Trophoblast cell (in vitro differentiated cells and primary cell): ENCODE measurements around the gene RPS18.

Experiments used
- DNase-seq, 2 donors: peaks; one replicate each; pipeline ENCODE4 v3.0.0-alpha.2; 2016
- H2AFZ ChIP-seq: 2 replicates; pipeline ENCODE4 v1.6.1; 2013; ENCODE audit warnings: low read length, moderate library complexity, mild to moderate bottlenecking; ENCODE audit not compliant: insufficient read depth, poor library complexity
- H2AK5ac ChIP-seq: 2 replicates; pipeline ENCODE4 v1.6.1; 2013; ENCODE audit warnings: mild to moderate bottlenecking, low read length
- H2BK120ac ChIP-seq: 2 replicates; pipeline ENCODE4 v1.6.1; 2013; ENCODE audit warnings: low read length, mild to moderate bottlenecking, moderate library complexity; ENCODE audit not compliant: insufficient read depth, poor library complexity
- H2BK12ac ChIP-seq: 2 replicates; pipeline ENCODE4 v1.6.1; 2013; ENCODE audit warnings: mild to moderate bottlenecking, low read length, moderate library complexity
- H2BK5ac ChIP-seq: 2 replicates; pipeline ENCODE4 v1.6.1; 2013; ENCODE audit warnings: low read length, low read depth, moderate library complexity, mild to moderate bottlenecking; ENCODE audit not compliant: poor library complexity
- H3K14ac ChIP-seq: 2 replicates; pipeline ENCODE4 v1.6.1; 2013; ENCODE audit warnings: mild to moderate bottlenecking, low read length
- H3K18ac ChIP-seq: 2 replicates; pipeline ENCODE4 v1.6.1; 2013; ENCODE audit warnings: mild to moderate bottlenecking, low read length
- H3K23ac ChIP-seq: 2 replicates; pipeline ENCODE4 v1.6.1; 2013; ENCODE audit warnings: low read length
- H3K27ac ChIP-seq: 2 replicates; pipeline ENCODE4 v1.5.1; 2013; ENCODE audit warnings: low read depth, mild to moderate bottlenecking, inconsistent platforms, low read length, moderate library complexity
- H3K27me3 ChIP-seq: 2 replicates; pipeline ENCODE4 v1.6.1; 2013; ENCODE audit warnings: inconsistent platforms, mild to moderate bottlenecking, low read length, moderate library complexity; ENCODE audit not compliant: insufficient read depth
- H3K36me3 ChIP-seq, 2 experiments: 1 replicate in 1 of 2; 2 replicates in 1 of 2; pipeline ENCODE4 v1.6.1; 2013; ENCODE audit warnings: low read length in 2 of 2, mild to moderate bottlenecking in 2 of 2, moderate library complexity in 1 of 2; ENCODE audit not compliant: insufficient read depth in 2 of 2, control insufficient read depth in 1 of 2
- H3K4ac ChIP-seq: 2 replicates; pipeline ENCODE4 v1.6.1; 2013; ENCODE audit warnings: low read depth, mild to moderate bottlenecking, low read length, moderate library complexity
- H3K4me1 ChIP-seq, 2 experiments: 1 replicate in 1 of 2; 2 replicates in 1 of 2; pipeline ENCODE4 v1.6.1; 2013; ENCODE audit warnings: low read length in 2 of 2, mild to moderate bottlenecking in 2 of 2, moderate library complexity in 1 of 2; ENCODE audit not compliant: insufficient read depth in 2 of 2, control insufficient read depth in 1 of 2
- H3K4me2 ChIP-seq: 2 replicates; pipeline ENCODE4 v1.6.1; 2013; ENCODE audit warnings: inconsistent platforms, mild to moderate bottlenecking, low read length, moderate library complexity
- H3K4me3 ChIP-seq: 2 replicates; pipeline ENCODE4 v1.5.1; 2013; ENCODE audit warnings: mild to moderate bottlenecking, low read depth, low read length, inconsistent platforms
- H3K79me1 ChIP-seq: one replicate; pipeline ENCODE4 v1.6.1; 2013; ENCODE audit warnings: low read length
- H3K79me2 ChIP-seq: 2 replicates; pipeline ENCODE4 v1.6.1; 2013; ENCODE audit warnings: low read length, mild to moderate bottlenecking; ENCODE audit not compliant: control insufficient read depth, insufficient read depth, poor library complexity
- H3K9ac ChIP-seq: 2 replicates; pipeline ENCODE4 v1.6.1; 2013; ENCODE audit warnings: mild to moderate bottlenecking, low read length
- H3K9me3 ChIP-seq: 2 replicates; pipeline ENCODE4 v1.6.1; 2013; ENCODE audit warnings: low read depth, mild to moderate bottlenecking, control low read depth, inconsistent platforms, low read length; ENCODE audit not compliant: insufficient read depth
- H4K12ac ChIP-seq: 2 replicates; pipeline ENCODE4 v1.6.1; 2013; ENCODE audit warnings: low read depth, mild to moderate bottlenecking, low read length, moderate library complexity
- H4K8ac ChIP-seq: 2 replicates; pipeline ENCODE4 v1.6.1; 2013; ENCODE audit warnings: low read depth, mild to moderate bottlenecking, low read length, moderate library complexity
- H4K91ac ChIP-seq: one replicate; pipeline ENCODE4 v1.6.1; 2013; ENCODE audit warnings: low read depth, mild to moderate bottlenecking, low read length, moderate library complexity
- WGBS: extraction: QIAGEN DNeasy Blood & Tissue Kit; methylation state at CpG from one replicate; pipeline ENCODE4 v1.1.7; 2013; ENCODE audit warnings: missing lambda C conversion rate; ENCODE audit not compliant: insufficient read length, insufficient coverage; ENCODE audit errors: extremely low coverage; 5-methylcytosine and 5-hydroxymethylcytosine counted together

RPS18 gene

DNA sequence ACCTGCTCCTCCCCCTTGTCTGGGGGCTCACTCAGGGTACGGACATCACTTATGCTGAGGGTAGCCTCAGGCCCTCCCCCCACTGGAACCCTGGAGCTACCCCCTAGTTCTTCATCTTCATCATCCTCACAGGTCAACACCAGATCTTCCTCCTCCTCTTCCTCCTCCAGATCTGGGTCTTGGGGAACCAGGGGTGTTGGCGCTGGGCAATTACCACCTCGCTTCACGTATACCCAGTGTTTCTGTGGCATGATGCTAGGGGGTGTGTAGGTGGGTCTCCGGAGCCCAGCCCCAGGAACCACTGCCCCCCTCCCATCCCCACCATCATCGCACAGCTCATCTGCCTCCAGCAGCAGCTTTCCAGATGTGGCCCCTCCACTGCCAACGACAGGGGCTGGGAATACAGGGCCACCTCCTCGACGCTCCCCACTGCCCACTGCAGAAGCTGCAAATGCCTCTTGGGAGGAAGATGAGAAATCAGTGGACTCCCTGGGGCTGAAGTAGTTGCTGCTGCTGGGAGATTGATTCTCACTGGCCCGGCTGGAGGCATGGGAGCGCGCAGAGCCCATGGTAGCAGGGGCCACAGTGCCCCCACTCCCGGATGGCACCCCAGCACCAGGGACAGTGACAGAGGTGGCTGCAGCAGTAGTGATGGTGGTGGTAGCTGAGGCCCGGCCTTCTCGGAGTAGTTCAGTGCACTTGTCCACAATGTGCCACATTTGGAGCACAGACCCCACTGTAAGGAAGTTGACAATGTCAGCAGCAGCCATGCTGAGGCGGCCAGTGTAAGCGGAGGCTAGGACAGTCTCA is 44.1 kb downstream of the RPS18 start:
- H2BK12ac ChIP-seq: no peak overlapping the region
- no peak overlapping the region for H2AK5ac ChIP-seq
- H3K9me3 ChIP-seq: no peaks in the 10 kb centered on the region
- no peak overlapping the region for H3K4me3 ChIP-seq
- H3K4me1 ChIP-seq: peaks cover 18 to 29% of the 10 kb centered on the region in 2 experiments
- H3K36me3 ChIP-seq: peaks cover 32 to 34% of the 10 kb centered on the region in 2 experiments
- H3K27me3 ChIP-seq: no peaks in the 10 kb centered on the region
- no peak overlapping the region for H3K23ac ChIP-seq
- H2AFZ ChIP-seq: no peak overlapping the region
- H2BK5ac ChIP-seq: no peak overlapping the region
- H2BK120ac ChIP-seq: no peak overlapping the region
- no peak overlapping the region for H3K4ac ChIP-seq
- H3K79me2 ChIP-seq: peaks cover 12% of the 10 kb centered on the region
- H3K27ac ChIP-seq: no peak overlapping the region
- no peak overlapping the region for H3K18ac ChIP-seq
- peaks cover 18% of the 10 kb centered on the region for H3K79me1 ChIP-seq
- no peak overlapping the region for H3K9ac ChIP-seq
- no peak overlapping the region for H3K4me2 ChIP-seq
- no peak overlapping the region for H4K91ac ChIP-seq
- no peak overlapping the region for H4K12ac ChIP-seq
- DNase-seq: no peak
- H3K14ac ChIP-seq: no peak overlapping the region
- no CpG with 5 or more reads among the region's 17 CpGs for WGBS
- no peak overlapping the region for H4K8ac ChIP-seq

DNA sequence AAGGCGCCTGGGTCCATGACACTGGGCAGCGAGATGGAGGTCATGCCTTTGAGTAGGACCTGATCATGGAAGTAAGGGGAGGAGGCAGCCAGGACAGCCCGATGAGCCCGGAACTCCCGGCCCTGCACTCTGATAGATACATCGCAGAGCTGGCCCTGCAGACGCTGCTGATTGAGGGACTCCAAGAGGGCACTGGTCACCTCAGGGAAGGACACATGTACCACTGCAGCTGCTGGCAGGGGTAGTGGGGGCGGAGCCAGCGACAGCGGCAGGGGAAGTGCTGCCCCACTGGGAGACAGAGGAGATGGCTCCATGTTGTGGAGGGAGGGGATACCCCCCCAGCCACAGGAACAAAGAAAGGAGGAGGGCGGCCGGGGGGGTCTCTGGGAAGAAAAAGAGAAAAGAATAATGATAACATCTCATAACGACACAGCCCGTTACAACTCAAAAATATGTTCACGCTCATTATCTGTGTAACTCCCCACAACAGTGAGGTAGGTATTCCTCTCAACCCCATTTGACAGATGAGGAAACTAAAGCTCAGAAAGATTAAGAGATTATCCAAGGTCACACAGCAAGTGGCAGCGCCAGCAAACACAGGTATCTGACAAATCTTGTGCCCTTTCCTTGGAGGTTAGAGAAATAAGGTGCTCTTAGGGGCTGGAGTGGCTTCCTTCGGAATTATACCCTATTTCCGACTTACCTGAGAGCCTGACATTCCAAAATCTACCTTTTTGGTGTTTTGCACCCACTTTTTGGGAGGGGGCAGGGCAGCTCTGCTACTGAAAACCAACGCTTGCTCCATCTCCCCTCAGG is 44.9 kb downstream of the RPS18 start:
- H4K12ac ChIP-seq: no peak overlapping the region
- H3K23ac ChIP-seq: no peak overlapping the region
- no peaks in the 10 kb centered on the region for H3K9me3 ChIP-seq
- H3K79me1 ChIP-seq: peaks cover 18% of the 10 kb centered on the region
- no peak overlapping the region for H4K91ac ChIP-seq
- no peak overlapping the region for H3K4ac ChIP-seq
- no peak overlapping the region for H2BK5ac ChIP-seq
- H3K4me1 ChIP-seq: peaks cover 24 to 34% of the 10 kb centered on the region in 2 experiments
- DNase-seq: no peak
- H2BK12ac ChIP-seq: no peak overlapping the region
- peaks cover 13% of the 10 kb centered on the region for H3K79me2 ChIP-seq
- no peak overlapping the region for H3K18ac ChIP-seq
- H2AFZ ChIP-seq: no peak overlapping the region
- WGBS: no CpG with 5 or more reads among the region's 19 CpGs
- H3K14ac ChIP-seq: no peak overlapping the region
- H3K4me2 ChIP-seq: peak overlapping the region; percentile 38
- H2AK5ac ChIP-seq: no peak overlapping the region
- peak overlapping the region; percentile 58 for H3K4me3 ChIP-seq
- no peak overlapping the region for H3K27ac ChIP-seq
- H3K27me3 ChIP-seq: no peaks in the 10 kb centered on the region
- no peak overlapping the region for H4K8ac ChIP-seq
- H2BK120ac ChIP-seq: no peak overlapping the region
- H3K9ac ChIP-seq: no peak overlapping the region
- H3K36me3 ChIP-seq: peaks cover 35 to 38% of the 10 kb centered on the region in 2 experiments

DNA sequence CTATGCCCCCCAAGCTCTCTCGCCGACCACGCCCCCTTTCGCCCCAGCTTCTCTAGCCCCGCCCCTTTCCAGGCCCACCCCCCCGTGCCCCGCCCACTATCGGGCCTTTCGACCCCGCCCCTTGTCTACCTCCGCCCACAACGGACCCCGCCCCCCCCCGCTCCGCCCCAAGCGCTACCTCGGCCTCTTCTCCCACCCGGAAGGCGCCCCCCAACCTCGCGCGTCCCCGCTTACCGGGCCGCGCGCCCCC is 45.5 kb downstream of the RPS18 start:
- H3K79me2 ChIP-seq: peaks cover 18% of the 10 kb centered on the region
- no peak overlapping the region for H3K18ac ChIP-seq
- H2BK12ac ChIP-seq: no peak overlapping the region
- H3K9me3 ChIP-seq: no peaks in the 10 kb centered on the region
- no peak overlapping the region for H2AK5ac ChIP-seq
- peaks cover 23 to 34% of the 10 kb centered on the region in 2 experiments for H3K4me1 ChIP-seq
- H3K79me1 ChIP-seq: peaks cover 20% of the 10 kb centered on the region
- no peaks in the 10 kb centered on the region for H3K27me3 ChIP-seq
- peak overlapping the region; percentile 38 for H3K4me2 ChIP-seq
- H4K8ac ChIP-seq: no peak overlapping the region
- peak overlapping the region; percentile 73 for H3K4me3 ChIP-seq
- H3K4ac ChIP-seq: no peak overlapping the region
- peaks cover 35 to 38% of the 10 kb centered on the region in 2 experiments for H3K36me3 ChIP-seq
- no peak overlapping the region for H4K12ac ChIP-seq
- no peak overlapping the region for H2BK120ac ChIP-seq
- peak overlapping the region; percentile 80 for H3K27ac ChIP-seq
- H3K9ac ChIP-seq: no peak overlapping the region
- no peak overlapping the region for H3K14ac ChIP-seq
- no peak overlapping the region for H2BK5ac ChIP-seq
- no CpG with 5 or more reads among the region's 27 CpGs for WGBS
- no peak for DNase-seq
- no peak overlapping the region for H3K23ac ChIP-seq
- H4K91ac ChIP-seq: no peak overlapping the region
- H2AFZ ChIP-seq: no peak overlapping the region

DNA sequence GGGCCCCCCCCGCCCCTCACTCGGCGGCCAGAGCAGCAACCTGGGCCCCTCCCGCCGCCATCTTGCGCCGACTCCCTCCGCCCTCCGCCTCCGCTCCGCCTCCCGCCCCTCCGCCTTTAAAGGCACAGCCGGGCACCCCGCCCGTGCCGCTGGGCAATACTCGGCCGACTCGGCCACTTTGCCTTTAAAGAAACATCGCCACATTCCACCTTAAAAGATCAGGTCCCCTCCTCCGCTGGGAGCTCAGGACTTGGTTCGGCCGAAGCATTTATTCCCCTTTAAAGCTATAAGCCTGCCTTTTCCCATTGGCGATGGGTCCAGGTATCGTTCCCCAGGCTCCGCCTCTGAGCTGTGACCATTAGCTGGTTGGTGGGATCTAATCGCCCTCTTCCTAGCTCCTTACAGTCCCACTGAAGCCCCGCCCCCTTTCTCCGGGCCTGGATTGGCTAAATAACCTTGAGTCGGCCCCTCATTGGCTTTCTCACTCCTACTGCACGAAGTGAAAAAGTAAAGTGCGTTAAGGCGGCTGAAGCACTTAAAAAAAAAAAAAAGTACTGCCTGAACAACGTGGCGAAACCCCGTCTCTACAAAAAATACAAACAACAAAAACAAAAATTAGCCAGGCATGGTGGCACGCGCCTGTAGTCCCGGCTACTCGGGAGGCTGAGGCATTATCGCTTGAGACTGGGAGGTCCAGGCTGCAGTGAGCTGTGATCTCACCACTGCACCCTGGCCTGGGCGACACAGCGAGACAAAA is 46.0 kb downstream of the RPS18 start, which contains the start of gene ZBTB22:
ZBTB22 (minus strand) TSS at position 76 of the 757 bp plus-strand sequence. CDS start 828 bp downstream, outside the sequence.
- Histone ChIP-seq H3K23ac (no peak within 1 kb of the TSS), H4K8ac (peak within 1 kb of the TSS; percentile 37), H4K91ac (peak within 1 kb of the TSS; percentile 25), H3K4me2 (peak within 1 kb of the TSS; percentile 73), H3K4me3 (peak within 1 kb of the TSS; percentile 73), H3K14ac (peak within 1 kb of the TSS; percentile 37), H2BK5ac (peak within 1 kb of the TSS; percentile 38), H2BK120ac (peak within 1 kb of the TSS; percentile 21), H4K12ac (no peak within 1 kb of the TSS), H2AK5ac (no peak within 1 kb of the TSS), H3K36me3 (peaks cover 35 to 38% of the 10 kb centered on the region in 2 experiments), H2BK12ac (no peak within 1 kb of the TSS), H3K79me1 (peaks cover 25% of the 10 kb centered on the region), H3K18ac (peak within 1 kb of the TSS; percentile 60), H3K79me2 (peaks cover 20% of the 10 kb centered on the region), H3K9me3 (no peaks in the 10 kb centered on the region), H3K27ac (peak within 1 kb of the TSS; percentile 80), H3K4me1 (peaks cover 21 to 32% of the 10 kb centered on the region in 2 experiments), H3K9ac (peak within 1 kb of the TSS; percentile 16), H3K27me3 (no peaks in the 10 kb centered on the region), H2AFZ (peak within 1 kb of the TSS; percentile 30), H3K4ac (no peak within 1 kb of the TSS)
- peak; percentile 99 to 100 for DNase-seq
- no CpG with 5 or more reads among the region's 44 CpGs for WGBS
